GM21381 (cell line): ENCODE measurements around the gene PROM2.
"Not testable (repeated sequence)": the region's sequence is repeated elsewhere in the genome, so short reads cannot be mapped to it uniquely, and the experiment has no call there.

Source experiments
- ATAC-seq: cut with Tn5 transposase; IDR thresholded peaks from one replicate; pipeline ENCODE4 v1.9.1; 2021; ENCODE audit warnings: mild to moderate bottlenecking, moderate library complexity; ENCODE audit not compliant: unreplicated experiment

Gene PROM2

DNA sequence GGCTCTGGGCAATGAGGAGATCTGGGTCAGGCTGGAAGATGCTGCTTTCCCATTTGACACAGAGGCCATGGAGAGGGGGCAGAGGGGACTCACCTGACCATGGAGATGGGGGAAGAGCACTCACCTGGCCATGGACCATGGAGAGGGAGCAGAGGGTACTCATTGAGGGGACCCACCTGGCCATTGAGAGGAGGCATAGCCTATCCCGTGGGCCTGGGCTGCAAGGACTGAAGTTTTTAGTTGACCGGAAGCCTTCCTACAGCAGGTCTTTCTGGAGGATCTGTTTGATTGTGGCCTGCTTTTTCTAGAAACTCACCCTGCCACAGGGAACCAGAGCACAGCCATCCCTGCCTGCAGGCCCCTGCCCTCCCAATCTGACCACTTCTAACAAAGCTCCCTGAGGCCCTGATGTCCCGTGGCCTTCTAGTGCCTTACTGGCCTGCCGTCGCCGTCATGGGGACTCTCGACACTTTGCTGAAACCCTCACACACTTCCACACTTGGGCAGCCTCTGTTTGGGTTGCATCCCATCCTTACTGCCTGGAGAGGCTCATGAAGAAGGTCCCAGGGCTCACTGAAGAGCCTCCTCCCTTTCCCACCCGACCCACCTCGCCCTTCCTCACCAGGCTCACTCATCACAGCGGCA lies 5.1 kb upstream of the PROM2 start:
- ATAC-seq = no peak

DNA sequence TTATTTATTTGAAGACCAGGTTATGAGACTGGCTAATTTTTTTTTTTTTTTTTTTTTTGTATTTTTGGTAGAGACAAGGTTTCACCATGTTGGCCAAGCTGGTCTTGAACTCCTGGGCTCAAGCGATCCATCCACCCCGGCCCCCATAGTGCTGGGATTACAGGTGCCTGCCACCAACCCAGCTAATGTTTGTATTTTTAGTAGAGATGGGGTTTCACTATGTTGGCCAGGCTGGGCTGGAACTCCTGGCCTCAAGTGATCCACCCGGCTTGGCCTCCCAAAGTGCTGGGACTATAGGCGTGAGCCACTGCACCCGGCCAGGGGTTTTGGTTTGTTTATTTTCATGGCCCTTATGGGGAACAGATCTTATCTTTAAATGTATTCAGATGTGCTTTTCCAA lies 4.5 kb upstream of the PROM2 start:
- not testable (repeated sequence) for ATAC-seq

DNA sequence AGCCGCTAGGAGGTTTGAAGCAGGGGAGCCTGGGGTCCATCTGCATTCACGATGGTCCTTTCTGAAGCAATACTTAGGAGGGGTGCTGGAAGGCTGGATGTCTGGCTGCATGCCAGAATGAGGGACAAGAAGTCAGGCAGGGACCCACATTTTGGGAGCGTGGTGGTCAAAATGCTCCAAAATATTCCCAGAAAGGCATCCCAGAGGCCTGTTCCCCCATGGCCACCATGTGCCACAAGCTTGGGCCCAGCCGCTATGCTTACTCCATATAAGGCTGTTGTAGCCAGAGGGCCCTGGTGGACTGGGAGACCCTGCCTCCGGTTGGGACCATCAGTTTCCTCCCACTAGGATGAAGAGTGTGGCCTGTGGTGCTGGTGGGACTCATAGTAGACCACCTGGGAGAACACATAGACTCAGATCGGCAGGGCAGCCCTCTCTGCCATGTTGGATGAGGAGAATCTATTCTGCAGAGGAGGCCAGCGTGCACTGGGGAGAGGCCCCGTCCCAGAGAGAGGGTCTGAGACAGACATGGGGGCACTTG lies 3.6 kb upstream of the PROM2 start:
- ATAC-seq = no peak

DNA sequence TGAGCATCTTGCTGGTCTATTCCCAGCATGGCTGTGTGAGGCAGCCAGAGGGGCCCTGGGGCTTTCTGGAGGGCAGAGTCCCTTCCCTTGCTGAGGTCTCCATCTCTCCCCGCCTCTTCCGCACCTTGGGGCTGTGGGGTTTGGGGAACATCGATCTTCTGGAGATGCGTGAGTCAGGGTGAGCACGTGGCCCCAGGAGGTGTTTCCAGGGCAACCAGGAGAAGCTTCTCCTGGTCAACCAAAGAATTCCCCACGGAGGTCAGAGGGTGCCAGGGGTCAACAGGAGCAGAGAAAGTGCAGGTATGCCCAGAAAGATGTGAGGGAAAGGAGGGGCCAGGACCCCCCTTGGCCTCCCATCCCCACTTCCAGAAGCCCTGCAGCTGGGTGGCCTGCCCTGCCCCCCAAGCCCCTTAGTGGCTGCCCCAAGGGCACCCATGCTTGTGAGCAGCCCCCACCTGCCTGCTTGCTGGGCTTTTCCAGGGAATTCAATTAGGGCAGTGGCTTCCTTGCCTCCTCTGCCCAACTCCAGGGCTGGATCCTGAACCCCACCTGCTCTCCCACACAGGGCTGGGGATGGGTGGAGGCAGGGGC lies 2.8 kb upstream of the PROM2 start:
- ATAC-seq = no peak

DNA sequence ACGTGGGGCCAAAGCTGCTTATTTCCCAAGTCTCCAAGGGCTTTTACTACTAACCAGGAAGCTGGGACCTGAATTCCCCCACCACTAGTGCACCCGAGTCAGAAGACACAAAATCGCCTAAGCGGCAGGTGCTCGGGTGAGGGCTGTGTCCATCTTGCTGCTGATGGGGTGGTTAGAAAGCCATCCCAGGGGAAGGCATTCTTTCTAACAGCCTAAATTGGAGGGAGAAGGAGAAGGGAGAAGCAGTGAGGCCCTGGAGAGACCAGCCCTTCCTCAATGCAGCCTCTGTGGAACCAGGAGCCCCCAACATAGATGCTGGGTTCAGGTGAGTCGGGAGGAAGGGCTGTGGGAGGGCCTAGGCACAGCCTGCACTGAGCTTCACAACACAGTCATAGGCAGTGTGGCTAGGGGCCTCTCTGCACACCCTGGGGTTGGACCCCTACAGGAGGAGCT lies 1.9 kb upstream of the PROM2 start:
- ATAC-seq = no peak

DNA sequence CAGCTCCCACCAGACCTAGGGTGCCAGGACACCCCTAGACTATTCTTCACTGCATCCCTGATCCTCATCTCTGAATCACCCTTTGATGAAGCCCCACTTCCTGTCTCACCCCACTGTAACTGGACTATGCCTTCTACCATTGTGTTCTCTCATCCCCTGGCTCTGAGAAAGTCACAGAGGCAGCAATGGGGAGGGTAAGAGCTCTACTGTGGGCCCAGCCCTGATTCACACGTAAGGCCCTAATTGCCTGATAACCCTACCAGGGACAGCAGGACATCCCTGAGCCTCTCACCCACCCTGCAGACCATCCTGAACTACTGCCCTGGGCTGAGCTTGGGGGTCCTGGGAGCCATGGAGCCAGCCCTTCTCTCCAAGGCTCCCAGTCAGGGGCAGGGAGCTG lies 1.5 kb upstream of the PROM2 start:
- no peak for ATAC-seq

DNA sequence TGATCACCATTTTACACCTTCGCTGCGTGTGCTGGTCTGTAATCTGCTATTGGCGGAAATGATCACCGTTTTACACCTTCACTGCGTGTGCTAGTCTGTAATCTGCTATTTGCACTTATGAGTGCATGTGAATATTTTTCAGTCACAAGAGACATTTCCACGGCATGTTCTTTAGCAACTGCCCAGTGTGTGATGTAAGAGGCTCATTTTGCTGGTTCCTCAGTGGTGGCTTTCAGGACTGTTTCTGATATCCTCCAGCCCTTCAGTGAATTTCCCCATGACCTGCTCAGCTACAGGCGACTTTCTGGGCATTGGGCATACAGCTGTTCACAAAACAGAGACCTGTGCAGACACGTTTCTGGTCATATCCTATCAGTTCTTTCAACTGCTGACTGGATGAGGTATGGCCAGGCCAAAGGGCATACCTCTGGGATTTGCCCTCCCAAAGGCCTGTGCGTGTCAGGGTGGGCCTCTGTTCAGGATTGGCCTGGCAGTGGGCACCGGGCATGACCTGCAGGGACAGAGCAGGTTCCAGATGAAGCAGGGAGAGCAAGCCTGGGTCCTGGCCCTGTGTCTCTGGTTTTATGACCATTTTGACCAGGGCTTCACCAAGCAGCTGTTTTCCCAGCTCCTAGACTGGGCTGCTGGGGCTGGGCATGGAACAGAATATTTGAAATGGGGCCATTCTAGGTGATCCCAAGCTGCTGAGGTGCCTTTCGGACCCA lies 521 bp upstream of the PROM2 start:
- no peak for ATAC-seq

DNA sequence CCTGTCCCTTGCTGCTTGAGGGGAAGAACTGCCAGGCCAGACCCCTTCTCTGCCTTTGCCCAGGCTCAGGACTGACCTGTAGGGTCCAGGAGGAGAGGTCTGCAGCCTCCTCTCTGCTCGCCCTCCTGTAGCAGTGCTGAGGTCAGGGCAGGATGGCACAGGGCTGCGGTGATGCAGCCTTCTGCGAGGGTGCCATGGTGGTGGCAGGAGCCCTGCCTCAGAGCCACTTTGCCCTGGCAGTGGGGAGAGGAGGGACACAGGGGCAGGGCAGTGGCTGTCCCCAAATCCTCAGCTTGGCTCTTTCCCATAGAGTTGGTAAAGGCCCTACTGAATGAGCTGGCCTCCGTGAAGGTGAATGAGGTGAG lies 884 bp downstream of the PROM2 start:
- no peak for ATAC-seq

DNA sequence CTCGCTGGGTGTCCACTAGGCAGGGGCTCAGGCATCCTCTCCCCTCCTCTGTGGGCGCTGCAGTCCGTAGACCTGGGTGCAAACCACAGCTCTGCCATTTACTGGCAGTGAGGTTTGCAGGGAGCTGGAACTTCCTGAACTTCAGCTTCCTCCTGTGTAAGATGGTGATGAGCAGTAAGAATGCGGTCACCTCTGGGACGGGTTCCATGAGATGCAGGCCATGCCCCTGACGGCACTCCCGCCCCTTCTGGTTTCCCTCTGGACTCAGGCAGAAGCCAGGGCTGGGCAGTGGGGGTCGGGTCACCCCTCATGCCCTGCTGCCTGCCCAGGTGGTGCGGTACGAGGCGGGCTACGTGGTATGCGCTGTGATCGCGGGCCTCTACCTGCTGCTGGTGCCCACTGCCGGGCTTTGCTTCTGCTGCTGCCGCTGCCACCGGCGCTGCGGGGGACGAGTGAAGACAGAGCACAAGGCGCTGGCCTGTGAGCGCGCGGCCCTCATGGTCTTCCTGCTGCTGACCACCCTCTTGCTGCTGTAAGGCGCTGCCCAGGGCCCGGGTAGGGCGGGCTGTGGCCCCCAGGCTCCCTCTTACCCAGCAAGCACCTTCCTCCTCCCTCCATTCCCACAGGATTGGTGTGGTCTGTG lies 1.5 kb downstream of the PROM2 start:
- no peak for ATAC-seq

DNA sequence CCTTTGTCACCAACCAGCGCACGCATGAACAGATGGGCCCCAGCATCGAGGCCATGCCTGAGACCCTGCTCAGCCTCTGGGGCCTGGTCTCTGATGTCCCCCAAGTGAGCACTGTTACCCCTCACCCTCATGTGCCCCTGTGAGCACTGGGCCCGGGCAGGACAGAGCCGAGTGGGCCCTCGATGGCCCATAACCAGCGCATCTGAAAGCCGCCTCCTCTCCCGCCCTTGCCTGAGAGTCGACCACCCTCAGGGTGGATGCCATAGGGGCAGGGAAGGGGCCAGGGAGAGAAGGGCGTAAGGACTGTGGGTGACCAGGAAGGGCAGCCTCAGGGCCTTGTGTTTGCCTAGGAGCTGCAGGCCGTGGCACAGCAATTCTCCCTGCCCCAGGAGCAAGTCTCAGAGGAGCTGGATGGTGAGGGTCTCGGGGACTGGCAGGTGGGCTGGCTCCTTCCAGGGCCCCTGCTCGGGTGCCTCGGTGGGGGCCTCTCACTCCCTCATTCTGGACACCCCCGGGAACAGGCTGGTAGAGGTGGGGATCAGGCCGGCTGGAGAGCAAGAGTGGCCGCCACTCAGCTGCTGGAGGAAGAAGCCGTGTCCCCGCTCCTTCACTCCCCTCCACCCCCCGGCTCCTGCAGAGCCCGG lies 2.1 kb downstream of the PROM2 start:
- no peak for ATAC-seq

DNA sequence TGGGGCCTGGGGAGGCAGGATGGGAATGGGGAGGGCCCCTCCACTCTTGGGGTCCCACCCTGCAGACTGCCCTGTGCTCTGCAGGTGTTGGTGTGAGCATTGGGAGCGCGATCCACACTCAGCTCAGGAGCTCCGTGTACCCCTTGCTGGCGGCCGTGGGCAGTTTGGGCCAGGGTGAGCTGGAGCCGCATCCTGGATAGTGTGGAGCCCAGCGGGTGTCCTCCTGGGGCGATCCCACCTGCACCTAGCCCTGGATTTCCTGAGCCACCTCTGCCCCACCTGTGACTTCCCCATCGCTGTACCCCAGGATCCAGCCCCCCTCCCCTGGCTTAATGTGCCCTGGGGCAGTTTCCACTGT lies 2.6 kb downstream of the PROM2 start:
- ATAC-seq = no peak

DNA sequence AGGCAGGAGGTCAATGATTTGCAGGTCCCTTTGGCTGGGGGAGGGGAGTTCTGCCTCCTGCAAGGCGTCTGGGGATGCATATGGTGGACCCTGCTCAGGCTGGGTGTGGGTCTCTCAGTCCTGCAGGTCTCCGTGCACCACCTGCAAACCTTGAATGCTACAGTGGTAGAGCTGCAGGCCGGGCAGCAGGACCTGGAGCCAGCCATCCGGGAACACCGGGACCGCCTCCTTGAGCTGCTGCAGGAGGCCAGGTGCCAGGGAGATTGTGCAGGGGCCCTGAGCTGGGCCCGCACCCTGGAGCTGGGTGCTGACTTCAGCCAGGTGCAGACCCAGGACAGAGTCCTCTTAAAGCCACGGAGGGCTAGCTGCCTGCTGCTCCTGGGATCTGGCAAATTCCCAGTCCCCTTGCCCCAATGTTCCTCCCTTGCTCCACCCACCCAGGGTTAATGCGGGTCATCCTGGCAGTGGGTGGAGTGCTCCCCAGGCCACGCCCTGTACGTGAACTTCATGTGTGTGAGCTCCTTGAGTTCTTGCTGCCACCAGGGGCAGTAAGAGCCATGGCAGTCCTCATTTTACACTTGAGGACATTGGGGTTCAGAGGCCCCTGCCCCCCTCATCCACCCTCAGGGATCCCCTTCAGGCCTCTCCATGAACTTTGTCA lies 3.1 kb downstream of the PROM2 start:
- ATAC-seq = no peak

DNA sequence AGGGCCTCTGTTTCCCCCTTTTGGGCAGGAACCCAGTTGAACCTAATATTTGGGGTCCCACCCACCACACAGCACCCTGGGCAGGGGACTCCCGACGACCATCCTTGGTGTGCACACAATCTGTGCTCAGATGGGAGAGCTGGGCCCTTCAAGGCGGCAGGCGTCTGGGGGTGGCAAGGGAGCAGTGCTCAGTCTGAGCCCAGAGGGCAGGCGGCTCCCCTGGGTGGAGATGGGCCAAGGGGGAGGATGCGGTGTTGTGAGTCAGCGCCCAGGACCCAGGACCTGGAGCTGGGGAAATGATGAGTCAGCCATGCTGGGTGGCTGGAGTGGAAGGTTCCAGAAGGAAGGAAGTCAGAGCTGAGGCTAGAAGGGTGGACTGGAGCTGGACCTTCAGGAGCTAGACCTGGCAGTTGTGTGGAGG lies 3.8 kb downstream of the PROM2 start:
- ATAC-seq = no peak

DNA sequence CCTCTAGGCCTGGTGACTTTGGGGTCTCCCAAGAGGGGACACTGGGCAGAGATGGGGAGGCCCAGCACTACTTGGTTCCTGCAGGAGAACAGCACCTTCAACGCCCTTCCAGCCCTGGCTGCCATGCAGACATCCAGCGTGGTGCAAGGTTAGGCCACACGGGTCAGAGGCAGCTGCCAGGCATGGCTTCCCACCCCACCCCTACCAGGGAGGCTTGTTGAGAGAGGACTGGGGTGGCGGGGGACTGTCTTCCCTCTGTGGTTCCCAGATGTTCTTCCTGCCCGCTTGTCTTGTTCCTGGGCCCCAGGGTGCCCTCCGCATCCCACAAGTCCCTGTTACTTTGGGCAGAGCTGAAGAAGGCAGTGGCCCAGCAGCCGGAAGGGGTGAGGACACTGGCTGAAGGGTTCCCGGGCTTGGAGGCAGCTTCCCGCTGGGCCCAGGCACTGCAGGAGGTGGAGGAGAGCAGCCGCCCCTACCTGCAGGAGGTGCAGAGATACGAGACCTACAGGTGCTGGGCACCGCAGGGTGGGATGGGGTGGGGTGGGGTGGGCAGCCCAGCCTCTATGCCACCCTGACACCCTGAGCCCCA lies 4.5 kb downstream of the PROM2 start:
- ATAC-seq = no peak

DNA sequence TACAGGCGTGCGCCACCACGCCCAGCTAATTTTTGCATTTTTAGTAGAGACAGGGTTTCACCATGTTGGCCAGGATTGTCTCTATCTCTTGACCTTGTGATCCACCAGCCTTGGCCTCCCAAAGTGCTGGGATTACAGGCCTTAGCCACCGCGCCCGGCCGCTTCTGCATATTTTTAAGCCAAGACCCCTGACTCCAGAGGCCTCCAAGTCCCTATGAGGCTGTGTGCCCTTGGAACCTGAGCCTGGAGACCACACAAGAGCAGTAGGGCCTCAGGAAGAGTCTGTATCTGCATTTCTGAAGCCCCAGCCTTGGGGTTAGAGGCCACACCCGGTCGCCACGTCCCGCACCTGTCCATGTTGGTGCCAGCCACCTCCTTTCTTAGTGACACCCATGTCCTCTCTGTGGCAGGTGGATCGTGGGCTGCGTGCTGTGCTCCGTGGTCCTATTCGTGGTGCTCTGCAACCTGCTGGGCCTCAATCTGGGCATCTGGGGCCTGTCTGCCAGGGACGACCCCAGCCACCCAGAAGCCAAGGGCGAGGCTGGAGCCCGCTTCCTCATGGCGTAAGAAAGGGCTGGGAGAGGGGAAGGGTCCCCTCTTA lies 5.3 kb downstream of the PROM2 start:
- ATAC-seq = no peak

DNA sequence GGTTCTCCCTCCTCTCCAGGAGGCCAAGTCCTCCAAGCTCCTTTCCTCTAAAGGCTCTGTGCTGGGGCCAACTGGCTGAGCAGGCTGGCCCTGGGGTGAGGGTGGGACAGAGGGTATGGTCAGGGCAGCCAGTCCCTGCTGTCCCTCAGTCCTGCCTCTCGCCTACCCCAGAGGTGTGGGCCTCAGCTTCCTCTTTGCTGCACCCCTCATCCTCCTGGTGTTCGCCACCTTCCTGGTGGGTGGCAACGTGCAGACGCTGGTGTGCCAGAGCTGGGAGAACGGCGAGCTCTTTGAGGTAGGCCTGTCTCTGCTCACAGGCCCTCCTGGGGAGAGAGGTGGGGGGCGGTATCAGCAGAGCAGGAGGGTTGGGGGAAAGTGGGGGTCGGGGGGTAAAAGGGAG lies 6.8 kb downstream of the PROM2 start:
- no peak for ATAC-seq

DNA sequence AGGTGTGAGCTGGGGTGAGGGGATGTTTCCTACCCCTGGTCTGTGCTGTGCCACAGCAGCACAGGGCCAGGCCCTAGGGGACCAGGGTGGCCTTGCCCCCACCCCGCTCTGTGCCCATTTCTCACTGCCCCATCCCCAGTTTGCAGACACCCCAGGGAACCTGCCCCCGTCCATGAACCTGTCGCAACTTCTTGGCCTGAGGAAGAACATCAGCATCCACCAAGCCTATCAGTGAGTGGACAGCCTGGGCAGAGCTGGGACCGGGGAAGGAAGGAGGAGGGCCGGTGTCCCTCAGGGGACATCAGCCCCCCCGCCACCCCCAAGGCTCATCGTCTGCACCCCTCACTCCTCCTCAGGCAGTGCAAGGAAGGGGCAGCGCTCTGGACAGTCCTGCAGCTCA lies 7.5 kb downstream of the PROM2 start:
- ATAC-seq = no peak

DNA sequence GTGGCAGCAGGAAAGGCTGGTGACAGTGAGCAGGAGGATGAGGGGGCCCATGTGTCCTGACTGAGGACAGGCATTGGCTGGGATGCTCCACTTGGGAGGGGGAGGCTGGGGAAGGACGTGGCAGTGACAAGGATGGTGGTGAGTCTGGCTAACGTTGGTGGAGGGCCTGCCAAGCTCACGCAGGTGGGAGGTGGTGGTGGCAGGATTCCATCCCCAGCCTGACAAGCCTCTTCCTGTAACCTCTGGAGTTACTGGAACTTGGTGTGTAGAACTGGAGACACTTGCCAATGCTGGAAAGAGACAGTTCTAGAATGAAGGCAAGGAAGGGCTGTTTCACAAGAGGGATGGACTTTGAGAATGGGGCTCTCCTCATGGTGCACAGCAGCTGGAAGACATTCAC lies 8.2 kb downstream of the PROM2 start:
- no peak for ATAC-seq

DNA sequence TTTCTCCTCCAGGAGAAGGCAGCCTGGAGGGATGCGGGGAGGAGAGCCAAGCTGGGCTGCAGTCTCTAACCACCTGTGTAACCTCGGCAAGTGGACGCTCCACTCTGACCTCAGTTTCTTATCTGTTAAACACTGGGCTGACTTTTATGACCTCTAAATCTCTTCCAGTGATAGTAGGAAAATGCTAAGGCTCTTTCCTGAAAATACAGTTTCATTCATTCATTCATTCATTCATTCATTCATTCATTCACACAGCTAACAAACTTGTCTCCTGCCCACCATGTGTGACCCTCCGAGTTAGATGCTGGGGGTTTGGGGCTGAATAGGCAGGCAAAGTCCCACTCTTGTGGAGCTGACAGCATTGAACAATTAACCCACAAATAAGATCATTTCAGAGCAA lies 9.3 kb downstream of the PROM2 start:
- ATAC-seq = no peak
